H1 (cell line): Measurements from ENCODE around the gene LRRK1. TPM values are rescaled to one million over a fixed set of nuclear protein-coding genes. Genes with fewer than 3 reads are reported as not detected.
A peak's percentile ranks its signal among the peaks of the same experiment; 100 is the strongest.

Source experiments
- ASH2L ChIP-seq: fragments of 200-600, 300-600 bp; sonication (generic); IDR thresholded peaks from one replicate; pipeline ENCODE4 v1.7.1; 2017; ENCODE audit warnings: low read length
- ATF3 ChIP-seq: IDR thresholded peaks from 2 replicates; pipeline ENCODE4 v1.6.1; 2011; ENCODE audit warnings: low read depth, mild to moderate bottlenecking, low read length; ENCODE audit not compliant: insufficient read depth
- BACH1 ChIP-seq: IDR thresholded peaks from 2 replicates; pipeline ENCODE4 v1.6.1; 2012; ENCODE audit warnings: low read length, improper control_type of control experiment
- BCL11A ChIP-seq, 2 experiments: IDR thresholded peaks; one replicate each; pipeline ENCODE4 v1.6.1; 2011; ENCODE audit warnings: low read depth in 2 of 2, low read length in 2 of 2, mild to moderate bottlenecking in 2 of 2
- CHD2 ChIP-seq: IDR thresholded peaks from 2 replicates; pipeline ENCODE4 v1.6.1; 2012; ENCODE audit warnings: low read length, improper control_type of control experiment
- CREB1 ChIP-seq: IDR thresholded peaks from 2 replicates; pipeline ENCODE4 v1.6.1; 2012; ENCODE audit warnings: inconsistent platforms
- E2F6 ChIP-seq: IDR thresholded peaks from 2 replicates; pipeline ENCODE4 v1.6.1; 2012; ENCODE audit warnings: inconsistent platforms
- EP300 ChIP-seq, 2 experiments: IDR thresholded peaks; 1 replicate in 1 of 2; 2 replicates in 1 of 2; pipeline ENCODE4 v1.6.1; 2011 to 2012; ENCODE audit warnings: low read depth in 2 of 2, low read length in 2 of 2, mild to moderate bottlenecking in 2 of 2, borderline replicate concordance in 1 of 2, inconsistent platforms in 1 of 2, moderate library complexity in 1 of 2
- EZH2 ChIP-seq: fragments of 200-600 bp; sonication (generic); IDR thresholded peaks from 2 replicates; pipeline ENCODE4 v1.7.1; 2012; ENCODE audit warnings: low read depth, mild to moderate bottlenecking, moderate library complexity, low read length, inconsistent platforms; ENCODE audit not compliant: severe bottlenecking
- JUN ChIP-seq: IDR thresholded peaks from 2 replicates; pipeline ENCODE4 v1.6.1; 2011; ENCODE audit warnings: low read depth, mild to moderate bottlenecking, improper control_type of control experiment, low read length
- KDM1A ChIP-seq: fragments of 200-600, 300-600 bp; sonication (generic); IDR thresholded peaks from 2 replicates; pipeline ENCODE4 v1.7.1; 2016; ENCODE audit warnings: mild to moderate bottlenecking, low read length, borderline replicate concordance
- MAX ChIP-seq: IDR thresholded peaks from 2 replicates; pipeline ENCODE4 v1.6.1; 2012; ENCODE audit warnings: inconsistent platforms
- NRF1 ChIP-seq: IDR thresholded peaks from 2 replicates; pipeline ENCODE4 v1.6.1; 2011; ENCODE audit warnings: mild to moderate bottlenecking, low read depth, low read length, improper control_type of control experiment
- POLR2A ChIP-seq, 2 experiments: IDR thresholded peaks; 1 replicate in 1 of 2; 2 replicates in 1 of 2; pipeline ENCODE4 v1.6.1; 2011; ENCODE audit warnings: low read depth in 2 of 2, low read length in 2 of 2, mild to moderate bottlenecking in 2 of 2; ENCODE audit errors: control extremely low read depth in 1 of 2
- RFX5 ChIP-seq: IDR thresholded peaks from 2 replicates; pipeline ENCODE4 v1.6.1; 2011; ENCODE audit warnings: low read depth, low read length, improper control_type of control experiment, borderline replicate concordance
- RXRA ChIP-seq: IDR thresholded peaks from 2 replicates; pipeline ENCODE4 v1.6.1; 2011; ENCODE audit warnings: low read depth, mild to moderate bottlenecking, low read length, moderate library complexity; ENCODE audit not compliant: insufficient read depth
- SIN3A ChIP-seq, 2 experiments: IDR thresholded peaks in 1 of 2; conservative IDR thresholded peaks in 1 of 2; 2 replicates each; pipeline ENCODE4 v1.6.1; 2011 to 2012; ENCODE audit warnings: low read length in 2 of 2, improper control_type of control experiment in 1 of 2, low read depth in 1 of 2, mild to moderate bottlenecking in 1 of 2
- SIX5 ChIP-seq: IDR thresholded peaks from 2 replicates; pipeline ENCODE4 v1.6.1; 2011; ENCODE audit warnings: mild to moderate bottlenecking, low read depth, low read length
- TAF7 ChIP-seq: optimal IDR thresholded peaks from 2 replicates; pipeline ENCODE3; 2011; ENCODE audit warnings: low read depth, mild to moderate bottlenecking, inconsistent platforms, low read length, moderate library complexity, borderline replicate concordance
- TBP ChIP-seq: IDR thresholded peaks from 2 replicates; pipeline ENCODE4 v1.6.1; 2011; ENCODE audit warnings: low read depth, low read length, improper control_type of control experiment
- TEAD4 ChIP-seq: IDR thresholded peaks from 2 replicates; pipeline ENCODE4 v1.6.1; 2012; ENCODE audit warnings: low read depth, low read length, inconsistent platforms, mixed read lengths
- USF2 ChIP-seq: IDR thresholded peaks from 2 replicates; pipeline ENCODE4 v1.6.1; 2011; ENCODE audit warnings: low read length, improper control_type of control experiment
- YY1 ChIP-seq: IDR thresholded peaks from 2 replicates; pipeline ENCODE4 v1.6.1; 2011; ENCODE audit warnings: low read depth, mild to moderate bottlenecking, low read length
- polyA plus RNA-seq, 7 experiments: library from polyadenylated mRNA; depleted of rRNA in 3 of 7; stranded (reverse) in 5 of 7; unstranded in 2 of 7; fragments of >200 nt in 5 of 7; fragments of 200-250 nt in 2 of 7; gene quantifications; 1 replicate in 5 of 7; 2 replicates in 1 of 7; 4 replicates in 1 of 7; pipeline versions ENCODE4 v1.2.1 to v1.2.3, GENCODE V29; 2011 to 2013; ENCODE audit warnings: missing spikeins in 2 of 7, mixed read lengths in 2 of 7
- total RNA-seq: library from RNA; stranded (reverse); fragmentation: NEBNext Ultra II Directional; extraction: Animal tissue kit (Norgen Biotek cat#: 25700); gene quantifications from 2 replicates; pipeline ENCODE4 v1.2.1, GENCODE V29; 2021

Gene LRRK1
- total and polyA plus RNA-seq, 2 of the 8 experiments (the other 6 are each of a cell fraction or from before 2014, with no cell fraction given): 1.2 to 3.6 TPM

DNA sequence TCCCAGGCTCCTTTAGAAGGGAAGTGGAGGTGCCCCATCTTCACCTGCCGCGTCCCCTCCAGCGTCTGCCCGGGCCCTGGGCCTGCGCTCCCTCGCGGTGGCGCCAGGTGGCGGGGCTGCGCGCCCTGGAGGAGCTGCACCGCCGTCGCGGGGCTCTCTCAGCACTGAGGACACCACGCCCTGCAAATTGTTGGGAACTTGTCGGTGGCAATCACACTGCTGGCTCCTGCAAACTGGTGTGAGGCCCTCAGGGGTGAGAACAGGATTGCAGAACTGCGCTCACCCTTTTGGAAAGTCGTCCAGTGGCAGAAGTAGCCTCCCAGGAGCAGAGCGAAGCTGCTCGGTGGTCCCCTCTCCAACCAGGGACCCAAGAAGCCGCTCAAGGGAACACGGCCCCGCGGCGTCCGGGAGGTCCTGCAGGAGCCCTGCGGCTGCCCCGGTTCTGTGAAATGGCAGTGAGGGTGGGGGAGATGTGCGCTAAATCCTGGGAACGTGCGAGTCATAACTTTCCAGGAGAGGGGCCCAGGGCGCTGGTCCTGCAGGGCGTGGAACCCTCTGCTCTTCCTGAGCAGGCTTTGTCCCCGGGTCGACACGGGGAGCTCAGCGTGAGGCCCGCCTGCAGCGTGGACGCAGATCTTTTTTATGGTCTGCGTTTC is 995 bp upstream of the LRRK1 start (continued):
- peak in 1 of 2 experiments; percentile 46; a peak in 1 of 4 replicates for TF ChIP-seq SIN3A (conservative IDR thresholded peaks at IDR 0.05 in 1 of 2, IDR thresholded peaks at IDR 0.05 in 1 of 2; ENCODE audit: low read depth in 1 of 2, low read length in 2 of 2)
- TF ChIP-seq ATF3: no peak
- TF ChIP-seq CREB1: peak; percentile 50
- TF ChIP-seq RFX5: no peak
- no peak for TF ChIP-seq ASH2L
- no peak for TF ChIP-seq JUN
- peak; percentile 68 for TF ChIP-seq MAX
- peak; percentile 6; the same call in 1 of the 2 replicates for TF ChIP-seq TBP
- no peak for TF ChIP-seq BCL11A (IDR thresholded peaks at IDR 0.05; ENCODE audit: low read depth in 2 of 2, low read length in 2 of 2)
- no peak for TF ChIP-seq CHD2
- TF ChIP-seq KDM1A: no peak
- TF ChIP-seq SIX5: no peak
- no peak for TF ChIP-seq EZH2
- no peak for TF ChIP-seq TEAD4
- no peak for TF ChIP-seq NRF1
- no peak for TF ChIP-seq POLR2A (IDR thresholded peaks at IDR 0.05; ENCODE audit: control extremely low read depth in 1 of 2, low read depth in 2 of 2, low read length in 2 of 2)
- peak in 1 of 2 experiments; percentile 52; a peak in 1 of 3 replicates for TF ChIP-seq EP300 (IDR thresholded peaks at IDR 0.05; ENCODE audit: borderline replicate concordance in 1 of 2, low read depth in 2 of 2, low read length in 2 of 2)
- peak; percentile 46; the same call in 1 of the 2 replicates for TF ChIP-seq BACH1
- no peak for TF ChIP-seq TAF7
- peak; percentile 40; the same call in 1 of the 2 replicates for TF ChIP-seq E2F6
- TF ChIP-seq YY1: peak; percentile 36; the same call in 1 of the 2 replicates
- no peak for TF ChIP-seq USF2
- TF ChIP-seq RXRA: no peak
